HepG2 (cell line): Measurements from ENCODE around the gene APOC3. TPM values are rescaled to one million over a fixed set of nuclear protein-coding genes. Genes with fewer than 3 reads are reported as not detected.

ENCODE experiments used
- BCL6 ChIP-seq: IDR thresholded peaks from 2 replicates; pipeline ENCODE4 v1.6.1; 2016; ENCODE audit warnings: missing genetic modification reagents, missing compliant biosample characterization
- CREB1 ChIP-seq, 2 experiments: fragments of 450-650 bp in 1 of 2; IDR thresholded peaks; 2 replicates each; pipeline ENCODE4 v1.6.1; 2016 to 2017; ENCODE audit warnings: control low read depth in 1 of 2, mild to moderate bottlenecking in 1 of 2, missing compliant biosample characterization in 1 of 2, missing genetic modification characterization in 1 of 2
- EED ChIP-seq: sonication (generic); formaldehyde crosslinking; IDR thresholded peaks from 2 replicates; pipeline ENCODE4 v1.5.0; 2020; ENCODE audit warnings: mild to moderate bottlenecking, missing genetic modification reagents
- JUND ChIP-seq: sonication (generic); formaldehyde crosslinking; IDR thresholded peaks from 2 replicates; pipeline ENCODE4 v1.8.0; 2022; ENCODE audit warnings: mild to moderate bottlenecking, missing genetic modification reagents
- MLLT10 ChIP-seq: sonication (generic); formaldehyde crosslinking; IDR thresholded peaks from 2 replicates; pipeline ENCODE4 v1.4.0; 2020; ENCODE audit warnings: missing genetic modification reagents
- MYNN ChIP-seq: sonication (generic); formaldehyde crosslinking; IDR thresholded peaks from 2 replicates; pipeline ENCODE4 v1.4.0; 2020; ENCODE audit warnings: mild to moderate bottlenecking, low read depth, missing genetic modification reagents
- MYPOP ChIP-seq: sonication (generic); formaldehyde crosslinking; IDR thresholded peaks from 2 replicates; pipeline ENCODE4 v1.8.1; 2023; ENCODE audit warnings: mild to moderate bottlenecking, moderate library complexity, missing genetic modification reagents
- NRL ChIP-seq: sonication (generic); formaldehyde crosslinking; IDR thresholded peaks from 2 replicates; pipeline ENCODE4 v1.5.0; 2020; ENCODE audit warnings: missing genetic modification reagents, mild to moderate bottlenecking, moderate library complexity, borderline replicate concordance
- PATZ1 ChIP-seq: sonication (generic); formaldehyde crosslinking; IDR thresholded peaks from 2 replicates; pipeline ENCODE4 v1.4.0; 2020; ENCODE audit warnings: missing genetic modification reagents
- SAFB2 ChIP-seq: sonication (generic); formaldehyde crosslinking; IDR thresholded peaks from 2 replicates; pipeline ENCODE4 v1.5.1; 2020; ENCODE audit warnings: missing genetic modification reagents, low read depth, mild to moderate bottlenecking, borderline replicate concordance
- SIN3B ChIP-seq: fragments of 150-350 bp; IDR thresholded peaks from 2 replicates; pipeline ENCODE4 v1.6.1; 2014; ENCODE audit warnings: low read length
- SIX1 ChIP-seq: sonication (generic); formaldehyde crosslinking; IDR thresholded peaks from 2 replicates; pipeline ENCODE4 v1.4.0; 2020; ENCODE audit warnings: missing genetic modification reagents, borderline replicate concordance
- ZMYM2 ChIP-seq: sonication (generic); formaldehyde crosslinking; IDR thresholded peaks from 2 replicates; pipeline ENCODE4 v1.8.0; 2022; ENCODE audit warnings: mild to moderate bottlenecking, missing genetic modification reagents
- ZNF20 ChIP-seq: sonication (generic); formaldehyde crosslinking; IDR thresholded peaks from 2 replicates; pipeline ENCODE4 v1.4.0; 2020; ENCODE audit warnings: mild to moderate bottlenecking, moderate library complexity, missing genetic modification reagents
- ZNF790 ChIP-seq: sonication (generic); formaldehyde crosslinking; IDR thresholded peaks from 2 replicates; pipeline ENCODE4 v1.8.0; 2022; ENCODE audit warnings: missing genetic modification reagents, mild to moderate bottlenecking, borderline replicate concordance
- ZNF883 ChIP-seq: sonication (generic); formaldehyde crosslinking; IDR thresholded peaks from 2 replicates; pipeline ENCODE4 v1.5.1; 2020; ENCODE audit warnings: mild to moderate bottlenecking, missing genetic modification reagents; ENCODE audit errors: not compliant biosample characterization
- polyA plus RNA-seq, 8 experiments: library from polyadenylated mRNA; depleted of rRNA in 3 of 8; stranded (reverse) in 7 of 8; unstranded in 1 of 8; fragments of >200 nt; fragmentation: Illumina TruSeq in 4 of 8; extraction: Trizol in 4 of 8; gene quantifications; 2 replicates each; pipeline versions ENCODE4 v1.2.1 to v1.2.3, GENCODE V29; 2011 to 2016; ENCODE audit warnings: low read depth in 4 of 8, missing spikeins in 1 of 8, mixed read lengths in 1 of 8; ENCODE audit not compliant: insufficient read depth in 1 of 8
- total RNA-seq, 5 experiments: library from RNA; depleted of rRNA; stranded (reverse); fragments of >200 nt; fragmentation: Illumina TruSeq; extraction: Trizol; gene quantifications; 2 replicates each; pipeline ENCODE4 v1.2.3, GENCODE V29; 2016; ENCODE audit warnings: low read depth in 1 of 5
- TF ChIP-seq, protein P1 (sequence below): sonication (generic); formaldehyde crosslinking; conservative IDR thresholded peaks from 2 replicates; pipeline ENCODE4 v1.4.0; 2020; ENCODE audit warnings: mild to moderate bottlenecking, missing genetic modification reagents, moderate library complexity
- TF ChIP-seq, protein P2 (sequence below): IDR thresholded peaks from 2 replicates; pipeline ENCODE4 v1.6.1; 2016; ENCODE audit warnings: low read depth, borderline replicate concordance
- TF ChIP-seq, protein P3 (sequence below): IDR thresholded peaks from 2 replicates; pipeline ENCODE4 v1.6.1; 2016; ENCODE audit warnings: missing genetic modification reagents, missing compliant biosample characterization
- TF ChIP-seq, protein P4 (sequence below): sonication (generic); formaldehyde crosslinking; IDR thresholded peaks from 2 replicates; pipeline ENCODE4 v1.8.0; 2022; ENCODE audit warnings: mild to moderate bottlenecking, missing genetic modification reagents

APOC3 gene
- total and polyA plus RNA-seq, 2 of the 13 experiments (the other 11 are each of a cell fraction or from before 2014, with no cell fraction given), result 314 to 687 TPM

DNA sequence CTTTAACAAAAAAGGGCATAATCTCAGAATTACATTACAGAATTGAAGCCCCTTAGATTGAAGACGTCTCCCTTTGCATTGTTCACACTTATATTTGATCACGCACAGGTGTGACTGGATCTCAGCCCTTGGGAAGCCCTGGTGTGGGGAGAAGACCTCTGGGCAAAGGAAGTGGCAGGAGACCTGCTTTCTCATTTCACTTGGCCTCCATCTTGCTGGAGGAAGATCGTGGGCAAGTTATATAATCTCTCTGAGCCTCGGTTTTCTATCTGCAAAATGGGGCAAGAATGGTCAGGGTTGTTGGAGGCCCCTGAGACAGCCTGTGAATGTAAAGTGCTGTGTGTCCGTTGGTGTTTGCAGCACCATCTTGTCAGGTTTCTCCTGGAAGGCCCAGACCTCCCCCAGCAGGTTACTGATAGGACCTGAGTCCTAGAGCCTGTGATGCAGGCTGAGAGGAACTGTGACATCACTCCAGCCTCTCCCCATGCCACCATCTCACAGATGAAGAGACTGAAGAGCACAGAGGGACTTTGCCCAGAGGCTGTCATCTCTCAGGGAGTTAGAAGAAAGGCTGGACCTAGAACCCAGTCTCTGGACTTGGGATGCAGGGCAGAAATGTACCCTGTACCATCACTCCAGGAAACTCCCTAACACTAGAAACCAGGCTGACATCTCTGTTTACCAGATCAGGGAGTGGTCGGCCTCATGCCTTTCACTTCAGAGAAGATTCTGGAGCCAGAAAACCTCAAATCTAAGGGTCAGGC is 8.8 kb downstream of the APOC3 start (continued):
- TF ChIP-seq, protein P1, sequence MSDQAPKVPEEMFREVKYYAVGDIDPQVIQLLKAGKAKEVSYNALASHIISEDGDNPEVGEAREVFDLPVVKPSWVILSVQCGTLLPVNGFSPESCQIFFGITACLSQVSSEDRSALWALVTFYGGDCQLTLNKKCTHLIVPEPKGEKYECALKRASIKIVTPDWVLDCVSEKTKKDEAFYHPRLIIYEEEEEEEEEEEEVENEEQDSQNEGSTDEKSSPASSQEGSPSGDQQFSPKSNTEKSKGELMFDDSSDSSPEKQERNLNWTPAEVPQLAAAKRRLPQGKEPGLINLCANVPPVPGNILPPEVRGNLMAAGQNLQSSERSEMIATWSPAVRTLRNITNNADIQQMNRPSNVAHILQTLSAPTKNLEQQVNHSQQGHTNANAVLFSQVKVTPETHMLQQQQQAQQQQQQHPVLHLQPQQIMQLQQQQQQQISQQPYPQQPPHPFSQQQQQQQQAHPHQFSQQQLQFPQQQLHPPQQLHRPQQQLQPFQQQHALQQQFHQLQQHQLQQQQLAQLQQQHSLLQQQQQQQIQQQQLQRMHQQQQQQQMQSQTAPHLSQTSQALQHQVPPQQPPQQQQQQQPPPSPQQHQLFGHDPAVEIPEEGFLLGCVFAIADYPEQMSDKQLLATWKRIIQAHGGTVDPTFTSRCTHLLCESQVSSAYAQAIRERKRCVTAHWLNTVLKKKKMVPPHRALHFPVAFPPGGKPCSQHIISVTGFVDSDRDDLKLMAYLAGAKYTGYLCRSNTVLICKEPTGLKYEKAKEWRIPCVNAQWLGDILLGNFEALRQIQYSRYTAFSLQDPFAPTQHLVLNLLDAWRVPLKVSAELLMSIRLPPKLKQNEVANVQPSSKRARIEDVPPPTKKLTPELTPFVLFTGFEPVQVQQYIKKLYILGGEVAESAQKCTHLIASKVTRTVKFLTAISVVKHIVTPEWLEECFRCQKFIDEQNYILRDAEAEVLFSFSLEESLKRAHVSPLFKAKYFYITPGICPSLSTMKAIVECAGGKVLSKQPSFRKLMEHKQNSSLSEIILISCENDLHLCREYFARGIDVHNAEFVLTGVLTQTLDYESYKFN, result 0 out of 2 replicates have a peak, but pooled peaks have one; percentile 20
- TF ChIP-seq BCL6 (peak; percentile 67; the same call in 1 of the 2 replicates), SIN3B (no peak), ZMYM2 (CRISPR knock-in tag) (0 out of 2 replicates have a peak, but pooled peaks have one; percentile 37), ZNF790 (no peak), MYNN (CRISPR knock-in tag) (no peak), NRL (CRISPR knock-in tag) (no peak), MYPOP (CRISPR knock-in tag) (0 out of 2 replicates have a peak, but pooled peaks have one; percentile 31), JUND (CRISPR knock-in tag) (no peak), MLLT10 (CRISPR knock-in tag) (no peak), EED (CRISPR knock-in tag) (no peak), ZNF20 (no peak), SAFB2 (CRISPR knock-in tag) (0 out of 2 replicates have a peak, but pooled peaks have one; percentile 45), PATZ1 (CRISPR knock-in tag) (peak; percentile 11; the same call in 1 of the 2 replicates), SIX1 (CRISPR knock-in tag) (0 out of 2 replicates have a peak, but pooled peaks have one; percentile 20), ZNF883 (CRISPR knock-in tag) (no peak), CREB1 (IDR thresholded peaks at IDR 0.05) (peak; percentile 25; the same call in 1 of the 2 replicates), CREB1 (CRISPR knock-in tag; IDR thresholded peaks at IDR 0.05) (no peak)
- TF ChIP-seq, protein P2, sequence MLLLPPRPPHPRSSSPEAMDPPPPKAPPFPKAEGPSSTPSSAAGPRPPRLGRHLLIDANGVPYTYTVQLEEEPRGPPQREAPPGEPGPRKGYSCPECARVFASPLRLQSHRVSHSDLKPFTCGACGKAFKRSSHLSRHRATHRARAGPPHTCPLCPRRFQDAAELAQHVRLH (CRISPR knock-in tag), result no peak
- TF ChIP-seq, protein P3, sequence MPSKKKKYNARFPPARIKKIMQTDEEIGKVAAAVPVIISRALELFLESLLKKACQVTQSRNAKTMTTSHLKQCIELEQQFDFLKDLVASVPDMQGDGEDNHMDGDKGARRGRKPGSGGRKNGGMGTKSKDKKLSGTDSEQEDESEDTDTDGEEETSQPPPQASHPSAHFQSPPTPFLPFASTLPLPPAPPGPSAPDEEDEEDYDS (CRISPR knock-in tag), result no peak
- TF ChIP-seq, protein P4, sequence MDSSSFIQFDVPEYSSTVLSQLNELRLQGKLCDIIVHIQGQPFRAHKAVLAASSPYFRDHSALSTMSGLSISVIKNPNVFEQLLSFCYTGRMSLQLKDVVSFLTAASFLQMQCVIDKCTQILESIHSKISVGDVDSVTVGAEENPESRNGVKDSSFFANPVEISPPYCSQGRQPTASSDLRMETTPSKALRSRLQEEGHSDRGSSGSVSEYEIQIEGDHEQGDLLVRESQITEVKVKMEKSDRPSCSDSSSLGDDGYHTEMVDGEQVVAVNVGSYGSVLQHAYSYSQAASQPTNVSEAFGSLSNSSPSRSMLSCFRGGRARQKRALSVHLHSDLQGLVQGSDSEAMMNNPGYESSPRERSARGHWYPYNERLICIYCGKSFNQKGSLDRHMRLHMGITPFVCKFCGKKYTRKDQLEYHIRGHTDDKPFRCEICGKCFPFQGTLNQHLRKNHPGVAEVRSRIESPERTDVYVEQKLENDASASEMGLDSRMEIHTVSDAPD (CRISPR knock-in tag), result no peak
